ENCODE data around the gene DYNLT2B. TPM values are rescaled to one million over a fixed set of nuclear protein-coding genes. Genes with fewer than 3 reads are reported as not detected.

DYNLT2B gene
- total and polyA plus RNA-seq, 2 experiments from 2014 or later, result 9.6 to 39.7 TPM

GRCh38 chr3:196270499-196270898, 47.5 kb downstream of the DYNLT2B start:
- WGBS, 2 experiments (ENCODE audit: low coverage in 1 of 2, low lambda C conversion rate in 2 of 2, missing lambda C conversion rate in 2 of 2), result 91 to 92% methylated on average over 5 of the region's 5 CpGs
- no peak overlapping the region for H3K4me2 ChIP-seq (ENCODE audit: unreplicated experiment)
- H2AFZ ChIP-seq, result no peak overlapping the region
- H3K36me3 ChIP-seq (ENCODE audit: low read depth), result peaks cover 18% of the 10 kb centered on the region
- H3K9ac ChIP-seq, result no peak overlapping the region
- no peak for DNase-seq
- TF ChIP-seq EZH2phosphoT487 (IDR thresholded peaks at IDR 0.05; ENCODE audit: insufficient read depth, low read depth), result no peak
- TF ChIP-seq EZH2 (IDR thresholded peaks at IDR 0.05; ENCODE audit: insufficient read depth, poor library complexity, severe bottlenecking), result no peak
- peaks cover 25% of the 10 kb centered on the region; the same call in 1 of the 2 replicates for H3F3A ChIP-seq (ENCODE audit: insufficient read depth)
- no peaks in the 10 kb centered on the region for H3K9me2 ChIP-seq (ENCODE audit: insufficient read depth)
- H3K27ac ChIP-seq, result no peak overlapping the region
- peaks cover 84% of the 10 kb centered on the region for H3K79me2 ChIP-seq (ENCODE audit: insufficient read depth)
- no peaks in the 10 kb centered on the region for H3K27me3 ChIP-seq (replicated peaks; ENCODE audit: insufficient read depth)
- no peaks in the 10 kb centered on the region for H3K9me3 ChIP-seq (ENCODE audit: low read depth)
- in situ Hi-C loops (cut with MboI), result no loop called here
- no peak overlapping the region for H3K4me3 ChIP-seq
- no peaks in the 10 kb centered on the region for H4K20me1 ChIP-seq (ENCODE audit: insufficient read depth)
- peaks cover 24% of the 10 kb centered on the region; the same call in 1 of the 2 replicates for H3K4me1 ChIP-seq (ENCODE audit: insufficient read depth)

- no peaks in the 10 kb centered on the region for H3K9me2 ChIP-seq (ENCODE audit: insufficient read depth)
- H3F3A ChIP-seq (ENCODE audit: insufficient read depth), result peaks cover 17% of the 10 kb centered on the region; the same call in 1 of the 2 replicates
- H3K27ac ChIP-seq, result peak overlapping the region; percentile 58
- H2AFZ ChIP-seq, result no peak overlapping the region
- peaks cover 15% of the 10 kb centered on the region; the same call in 1 of the 2 replicates for H3K4me1 ChIP-seq (ENCODE audit: insufficient read depth)
- no peak overlapping the region for H3K4me3 ChIP-seq
- whole genome bisulfite sequencing, 2 experiments (ENCODE audit: low coverage in 1 of 2, low lambda C conversion rate in 2 of 2, missing lambda C conversion rate in 2 of 2), result 64 to 69% methylated on average over 9 of the region's 9 CpGs
- in situ Hi-C loops (cut with MboI), result no loop called here
- H4K20me1 ChIP-seq (ENCODE audit: insufficient read depth), result no peaks in the 10 kb centered on the region
- H3K79me2 ChIP-seq (ENCODE audit: insufficient read depth), result peaks cover 83% of the 10 kb centered on the region
- H3K27me3 ChIP-seq (replicated peaks; ENCODE audit: insufficient read depth), result no peaks in the 10 kb centered on the region
- no peak overlapping the region for H3K4me2 ChIP-seq (ENCODE audit: unreplicated experiment)
- H3K9me3 ChIP-seq (ENCODE audit: low read depth), result no peaks in the 10 kb centered on the region
- peaks cover 24% of the 10 kb centered on the region for H3K36me3 ChIP-seq (ENCODE audit: low read depth)
- peak overlapping the region; percentile 17; the same call in 1 of the 2 replicates for H3K9ac ChIP-seq
- DNase-seq, result peak; percentile 86
- no peak for TF ChIP-seq EZH2 (IDR thresholded peaks at IDR 0.05; ENCODE audit: insufficient read depth, poor library complexity, severe bottlenecking)
- TF ChIP-seq EZH2phosphoT487 (IDR thresholded peaks at IDR 0.05; ENCODE audit: insufficient read depth, low read depth), result no peak
Observed at GRCh38 chr3:196268284-196269163, 49.5 kb downstream of the DYNLT2B start.

- in situ Hi-C loops (cut with MboI), result no loop called here
- no peak for DNase-seq
- WGBS, 2 experiments (ENCODE audit: low coverage in 1 of 2, low lambda C conversion rate in 2 of 2, missing lambda C conversion rate in 2 of 2), result 89 to 94% methylated on average over 7 of the region's 7 CpGs
- Histone ChIP-seq H3K4me3 (no peak overlapping the region), H3K4me1 (ENCODE audit: insufficient read depth) (peaks cover 10% of the 10 kb centered on the region; the same call in 1 of the 2 replicates), H3K79me2 (ENCODE audit: insufficient read depth) (peaks cover 88% of the 10 kb centered on the region), H3K9ac (no peak overlapping the region), H3F3A (ENCODE audit: insufficient read depth) (peaks cover 6% of the 10 kb centered on the region; the same call in 1 of the 2 replicates), H3K36me3 (ENCODE audit: low read depth) (peaks cover 27% of the 10 kb centered on the region), H3K4me2 (ENCODE audit: unreplicated experiment) (no peak overlapping the region), H3K27me3 (replicated peaks; ENCODE audit: insufficient read depth) (no peaks in the 10 kb centered on the region), H3K9me3 (ENCODE audit: low read depth) (no peaks in the 10 kb centered on the region), H2AFZ (no peak overlapping the region), H4K20me1 (ENCODE audit: insufficient read depth) (no peaks in the 10 kb centered on the region), H3K9me2 (ENCODE audit: insufficient read depth) (no peaks in the 10 kb centered on the region), H3K27ac (no peak overlapping the region)
- TF ChIP-seq EZH2phosphoT487 (IDR thresholded peaks at IDR 0.05; ENCODE audit: insufficient read depth, low read depth), result no peak
- no peak for TF ChIP-seq EZH2 (IDR thresholded peaks at IDR 0.05; ENCODE audit: insufficient read depth, poor library complexity, severe bottlenecking)
Observed at GRCh38 chr3:196263819-196264218, 54.2 kb downstream of the DYNLT2B start.

GRCh38 chr3:196260784-196261183, 57.3 kb downstream of the DYNLT2B start:
- in situ Hi-C loops (cut with MboI), result no loop called here
- Histone ChIP-seq H3K4me1 (ENCODE audit: insufficient read depth) (no peaks in the 10 kb centered on the region), H3K79me2 (ENCODE audit: insufficient read depth) (peaks cover 91% of the 10 kb centered on the region), H3K27me3 (replicated peaks; ENCODE audit: insufficient read depth) (no peaks in the 10 kb centered on the region), H3K4me2 (ENCODE audit: unreplicated experiment) (no peak overlapping the region), H3K36me3 (ENCODE audit: low read depth) (peaks cover 32% of the 10 kb centered on the region), H3K4me3 (no peak overlapping the region), H3F3A (ENCODE audit: insufficient read depth) (peaks cover 3% of the 10 kb centered on the region), H3K9me3 (ENCODE audit: low read depth) (no peaks in the 10 kb centered on the region), H2AFZ (no peak overlapping the region), H3K9ac (no peak overlapping the region), H4K20me1 (ENCODE audit: insufficient read depth) (no peaks in the 10 kb centered on the region), H3K27ac (no peak overlapping the region), H3K9me2 (ENCODE audit: insufficient read depth) (no peaks in the 10 kb centered on the region)
- DNase-seq, result no peak
- TF ChIP-seq EZH2phosphoT487 (IDR thresholded peaks at IDR 0.05; ENCODE audit: insufficient read depth, low read depth) (no peak), EZH2 (IDR thresholded peaks at IDR 0.05; ENCODE audit: insufficient read depth, poor library complexity, severe bottlenecking) (no peak)
- WGBS, 2 experiments (ENCODE audit: low coverage in 1 of 2, low lambda C conversion rate in 2 of 2, missing lambda C conversion rate in 2 of 2), result 96% methylated on average over 4 of the region's 4 CpGs
